MCF 10A (cell line): ENCODE measurements around the gene BNC2. TPM values are rescaled to one million over a fixed set of nuclear protein-coding genes. Genes with fewer than 3 reads are reported as not detected.

Experiments used
- BruUV-seq: library from RNA; stranded (reverse); fragments of 400-500 nt; replicated peaks from 2 replicates; lab custom pipeline; 2021; lab: Mats Ljungman, UMichigan
- CTCF ChIA-PET: fragments of 300-600 bp; sonication (Branson Sonifier 250); formaldehyde crosslinking; extraction: SDS; loops from one replicate; lab custom pipeline; 2021; ENCODE audit warnings: antibody characterized with exemption, inconsistent platforms; lab: Yijun Ruan, JAX
- POLR2A ChIA-PET: fragments of 300-600, 350-650 bp; sonication (Branson Sonifier 250); formaldehyde crosslinking; extraction: SDS; loops from one replicate; lab custom pipeline; 2020; ENCODE audit warnings: antibody characterized with exemption, inconsistent platforms; lab: Yijun Ruan, JAX
- DNase-seq: peaks from one replicate; pipeline ENCODE4 v3.0.0-alpha.2; 2018; ENCODE audit not compliant: unreplicated experiment
- H3K27ac Mint-ChIP-seq: one replicate; pipeline ENCODE4 v1.8.0; 2022; ENCODE audit warnings: mild to moderate bottlenecking, low read depth, mixed read lengths; ENCODE audit not compliant: unreplicated experiment
- H3K27me3 Mint-ChIP-seq: one replicate; pipeline ENCODE4 v1.8.0; 2022; ENCODE audit warnings: mixed read lengths; ENCODE audit not compliant: insufficient read depth, unreplicated experiment
- H3K36me3 Mint-ChIP-seq: one replicate; pipeline ENCODE4 v1.8.0; 2022; ENCODE audit warnings: mild to moderate bottlenecking, moderate library complexity, mixed read lengths; ENCODE audit not compliant: insufficient read depth, unreplicated experiment
- H3K4me1 Mint-ChIP-seq: one replicate; pipeline ENCODE4 v1.8.0; 2022; ENCODE audit warnings: mixed read lengths; ENCODE audit not compliant: insufficient read depth, unreplicated experiment
- H3K4me3 Mint-ChIP-seq: one replicate; pipeline ENCODE4 v1.8.0; 2022; ENCODE audit warnings: mild to moderate bottlenecking, moderate library complexity, mixed read lengths; ENCODE audit not compliant: unreplicated experiment
- H3K9me3 Mint-ChIP-seq: one replicate; pipeline ENCODE4 v1.8.0; 2022; ENCODE audit warnings: mixed read lengths; ENCODE audit not compliant: unreplicated experiment
- CTCF ChIP-seq: fragments of 200-600 bp; IDR thresholded peaks from one replicate; pipeline ENCODE4 v1.8.0; 2022; ENCODE audit warnings: antibody characterized with exemption, mild to moderate bottlenecking; ENCODE audit not compliant: unreplicated experiment
- intact Hi-C: fragments of 100-400 bp; cut with micrococcal nuclease; formaldehyde crosslinking; loops from 2 replicates; pipeline ENCODE4 v1.14.1; 2022
- total RNA-seq: library from RNA; stranded (reverse); gene quantifications from 2 replicates; pipeline ENCODE4 v1.2.3, GENCODE V29; 2022

The BNC2 gene
- total RNA-seq, 1 experiment from 2014 or later = not detected

- CTCF ChIA-PET = interaction anchor here (1.0 to 1.2 kb wide), 2 partner anchors 9 to 51 kb away, joined by 3 to 4 read pairs; no protein-coding TSS in a partner anchor
Measured at GRCh38 chr9:16524823-16525222, 345.6 kb downstream of the BNC2 start.

GRCh38 chr9:16524078-16524477 lies 346.4 kb downstream of the BNC2 start:
- Mint-ChIP-seq H3K27me3 (no peaks in the 10 kb centered on the region), H3K36me3 (peaks cover 5% of the 10 kb centered on the region), H3K9me3 (no peaks in the 10 kb centered on the region), H3K27ac (peak overlapping the region; percentile 22), H3K4me1 (peaks cover 26% of the 10 kb centered on the region), H3K4me3 (no peak overlapping the region)
- BruUV-seq = no TSS peak
- no peak for DNase-seq
- no peak for TF ChIP-seq CTCF
- ChIA-PET POLR2A (interaction anchor here (1.2 kb wide), 1 partner anchor 8 kb away, joined by 3 read pairs; no protein-coding TSS in a partner anchor), CTCF (interaction anchor here (1.0 to 1.2 kb wide), 2 partner anchors 10 to 51 kb away, joined by 3 to 4 read pairs; no protein-coding TSS in a partner anchor)
- intact Hi-C loops = no loop called here

More at GRCh38 chr9:16524823-16525222, 345.6 kb downstream of the BNC2 start:
- no peak for TF ChIP-seq CTCF
- intact Hi-C loops = no loop called here
- H3K27ac Mint-ChIP-seq = no peak overlapping the region
- no peak for DNase-seq
- peaks cover 26% of the 10 kb centered on the region for H3K4me1 Mint-ChIP-seq
- H3K4me3 Mint-ChIP-seq = no peak overlapping the region
- POLR2A ChIA-PET = interaction anchor here (0.8 to 1.2 kb wide), 2 partner anchors 8 to 9 kb away, joined by 3 read pairs; no protein-coding TSS in a partner anchor
- BruUV-seq = no TSS peak
- H3K36me3 Mint-ChIP-seq = peaks cover 5% of the 10 kb centered on the region
- H3K9me3 Mint-ChIP-seq = no peaks in the 10 kb centered on the region
- H3K27me3 Mint-ChIP-seq = no peaks in the 10 kb centered on the region

GRCh38 chr9:16521868-16522411 lies 348.5 kb downstream of the BNC2 start:
- H3K27ac Mint-ChIP-seq = peak overlapping the region; percentile 9
- peaks cover 25% of the 10 kb centered on the region for H3K4me1 Mint-ChIP-seq
- H3K36me3 Mint-ChIP-seq = no peaks in the 10 kb centered on the region
- TF ChIP-seq CTCF = no peak
- intact Hi-C loops = no loop called here
- peak; percentile 30 for DNase-seq
- ChIA-PET CTCF (no interaction called here), POLR2A (interaction anchor here (2.7 kb wide), 1 partner anchor 9 kb away, joined by 8 read pairs; no protein-coding TSS in a partner anchor)
- no peaks in the 10 kb centered on the region for H3K9me3 Mint-ChIP-seq
- no TSS peak for BruUV-seq
- no peaks in the 10 kb centered on the region for H3K27me3 Mint-ChIP-seq
- H3K4me3 Mint-ChIP-seq = no peak overlapping the region

GRCh38 chr9:16519001-16519400 lies 351.5 kb downstream of the BNC2 start:
- no TSS peak for BruUV-seq
- no peaks in the 10 kb centered on the region for H3K27me3 Mint-ChIP-seq
- H3K4me3 Mint-ChIP-seq = no peak overlapping the region
- POLR2A ChIA-PET = no interaction called here
- intact Hi-C loops = no loop called here
- no peaks in the 10 kb centered on the region for H3K36me3 Mint-ChIP-seq
- CTCF ChIA-PET = no interaction called here
- no peaks in the 10 kb centered on the region for H3K9me3 Mint-ChIP-seq
- no peak for TF ChIP-seq CTCF
- peaks cover 16% of the 10 kb centered on the region for H3K4me1 Mint-ChIP-seq
- H3K27ac Mint-ChIP-seq = no peak overlapping the region
- DNase-seq = no peak
